GM04504 (cell line): ENCODE data around the gene FOXO3.

Experiments used
- DNase-seq: peaks from one replicate; pipeline ENCODE4 v3.0.0-alpha.2; 2012; ENCODE audit warnings: low read depth

FOXO3 gene

DNA sequence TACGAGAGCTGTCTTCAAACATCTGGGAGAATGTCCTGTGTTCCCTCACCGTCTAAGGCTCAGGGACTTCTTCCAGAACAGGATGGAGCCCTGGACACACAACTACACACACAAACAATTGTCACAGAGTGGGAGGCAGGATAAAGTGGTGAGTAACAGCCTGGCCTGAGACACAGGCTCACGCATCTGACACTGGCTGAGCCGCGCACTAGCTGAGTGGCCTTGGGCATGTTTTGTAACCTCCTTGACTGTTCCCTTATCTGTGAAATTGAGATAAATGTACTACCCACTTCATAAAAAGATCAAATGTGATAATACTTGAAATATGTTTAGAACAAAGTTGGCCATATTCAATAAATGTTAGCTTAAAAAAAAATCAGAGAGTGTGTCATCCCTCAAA lies 155.1 kb downstream of the FOXO3 start:
- no peak for DNase-seq

DNA sequence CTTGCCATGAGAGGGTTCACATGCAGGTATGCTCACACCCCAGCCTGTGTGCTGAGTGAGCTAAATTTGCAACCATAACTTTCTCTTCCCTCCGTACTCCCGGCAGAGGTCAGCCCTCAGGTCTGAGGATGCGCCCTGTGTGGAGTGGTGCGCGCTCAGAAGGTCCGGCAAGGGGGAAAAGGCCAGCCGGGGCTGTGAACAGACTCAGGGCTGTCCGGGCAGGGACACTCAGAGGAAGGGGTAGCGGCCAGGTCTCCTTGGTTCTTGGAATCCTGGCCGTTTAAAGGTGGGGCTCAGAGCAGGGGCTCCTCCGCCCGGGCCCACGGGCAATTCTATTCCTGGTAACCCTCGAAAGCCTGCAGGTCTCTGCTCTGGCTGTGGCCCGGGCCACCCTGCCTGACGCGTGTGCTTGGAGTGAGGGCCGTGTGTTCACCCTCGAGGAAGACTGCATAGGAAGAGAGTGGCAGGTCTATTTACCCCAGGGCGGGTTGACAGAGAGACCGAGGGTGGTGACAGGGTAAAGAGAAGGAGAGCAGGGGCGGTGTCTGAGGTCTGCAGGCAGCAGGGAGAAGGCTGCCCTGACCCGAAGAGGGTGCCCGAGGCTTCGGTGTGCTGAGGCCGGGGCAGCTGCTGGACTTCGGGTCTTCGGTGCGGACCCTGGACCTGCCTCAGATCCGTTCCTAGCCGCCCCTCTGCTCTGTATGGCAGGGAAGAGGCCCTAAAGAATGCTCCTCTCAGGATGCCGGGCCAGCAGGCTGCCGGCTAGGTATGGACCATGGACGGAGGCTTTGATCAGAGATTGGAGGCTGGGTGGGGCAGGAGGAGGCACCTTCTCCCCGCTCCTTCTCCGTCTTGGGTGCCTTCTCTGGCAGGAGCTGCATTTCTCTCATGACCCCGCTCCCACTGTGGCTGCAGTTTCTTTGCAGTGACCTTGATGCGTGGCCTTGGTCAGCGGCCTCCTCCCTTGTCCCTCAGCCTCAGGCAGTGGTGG lies 156.4 kb downstream of the FOXO3 start:
- no peak for DNase-seq

DNA sequence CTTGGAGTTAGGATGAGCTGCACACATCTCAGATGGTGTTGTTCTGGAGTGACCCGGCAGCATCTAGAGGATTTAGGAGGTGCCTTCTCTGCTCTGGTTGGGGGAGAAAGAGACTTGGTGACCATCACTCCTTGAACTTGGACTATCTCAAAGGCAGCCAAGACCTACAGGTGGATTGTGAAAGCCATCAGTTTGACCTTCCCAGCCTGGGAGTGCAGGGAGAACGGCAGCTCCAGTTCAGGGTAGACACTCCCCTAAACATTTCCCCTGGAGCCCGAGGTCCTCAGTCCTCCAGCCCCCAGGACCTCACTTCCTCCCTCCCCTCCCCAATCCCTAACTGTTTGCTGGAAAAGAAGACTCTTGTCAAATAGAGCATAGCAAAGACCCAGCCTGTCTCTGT lies 158.8 kb downstream of the FOXO3 start:
- DNase-seq = no peak

DNA sequence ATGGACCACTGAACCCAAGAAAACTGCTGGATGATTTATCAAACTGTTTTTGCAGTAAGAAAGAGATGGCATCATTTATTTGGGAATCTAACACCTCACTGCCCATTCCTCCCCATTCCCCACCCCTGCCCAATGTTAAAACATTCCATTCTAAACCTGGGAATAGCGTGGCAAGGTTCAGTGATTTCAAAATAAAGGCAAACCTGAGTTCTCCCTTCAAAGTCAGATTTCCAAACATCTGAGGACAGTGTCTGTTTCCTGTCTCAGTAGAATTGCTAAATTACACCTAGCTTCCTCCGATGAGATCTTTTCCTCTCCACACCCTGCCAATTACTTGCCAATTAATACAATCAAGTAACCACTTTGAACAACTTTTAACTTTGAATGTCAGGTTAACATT lies 160.1 kb downstream of the FOXO3 start:
- DNase-seq = no peak

DNA sequence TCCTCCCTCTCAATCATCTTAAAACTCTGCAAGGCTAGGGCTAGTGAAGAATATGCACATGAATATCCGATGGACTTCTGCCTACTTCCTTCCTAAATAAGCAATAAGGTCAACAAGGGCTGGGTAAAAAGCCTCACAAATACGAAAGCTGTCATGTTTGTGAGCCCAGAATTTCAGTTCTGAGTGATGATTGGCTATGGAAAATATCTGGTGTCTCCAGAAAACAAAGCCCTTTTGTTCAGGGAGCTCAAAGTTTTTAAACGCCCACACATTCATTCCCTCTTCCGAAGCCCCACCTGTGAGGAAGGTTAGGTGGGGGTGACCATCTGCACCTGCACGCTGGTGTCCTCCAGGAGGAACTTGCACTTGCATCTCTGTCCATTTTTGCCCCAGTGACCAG lies 160.6 kb downstream of the FOXO3 start:
- DNase-seq = no peak

DNA sequence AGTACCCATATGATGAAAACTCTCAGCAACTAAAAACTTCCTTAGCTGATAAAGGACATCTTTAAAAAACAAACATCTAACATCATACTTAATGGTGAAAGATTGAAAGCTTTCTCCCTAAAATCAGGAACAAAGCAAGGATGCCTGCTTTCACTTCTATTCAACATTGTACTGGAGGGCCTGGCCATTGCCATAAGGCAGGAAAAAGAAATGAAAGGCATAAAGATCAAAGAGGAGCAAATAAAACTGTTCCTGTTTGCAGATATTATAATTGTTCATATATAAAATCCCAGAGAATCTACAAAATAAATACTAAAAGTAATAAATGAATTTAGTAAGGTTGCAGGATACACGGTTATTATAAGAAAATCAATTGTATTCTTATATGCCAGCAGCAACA lies 162.9 kb downstream of the FOXO3 start:
- no peak for DNase-seq

DNA sequence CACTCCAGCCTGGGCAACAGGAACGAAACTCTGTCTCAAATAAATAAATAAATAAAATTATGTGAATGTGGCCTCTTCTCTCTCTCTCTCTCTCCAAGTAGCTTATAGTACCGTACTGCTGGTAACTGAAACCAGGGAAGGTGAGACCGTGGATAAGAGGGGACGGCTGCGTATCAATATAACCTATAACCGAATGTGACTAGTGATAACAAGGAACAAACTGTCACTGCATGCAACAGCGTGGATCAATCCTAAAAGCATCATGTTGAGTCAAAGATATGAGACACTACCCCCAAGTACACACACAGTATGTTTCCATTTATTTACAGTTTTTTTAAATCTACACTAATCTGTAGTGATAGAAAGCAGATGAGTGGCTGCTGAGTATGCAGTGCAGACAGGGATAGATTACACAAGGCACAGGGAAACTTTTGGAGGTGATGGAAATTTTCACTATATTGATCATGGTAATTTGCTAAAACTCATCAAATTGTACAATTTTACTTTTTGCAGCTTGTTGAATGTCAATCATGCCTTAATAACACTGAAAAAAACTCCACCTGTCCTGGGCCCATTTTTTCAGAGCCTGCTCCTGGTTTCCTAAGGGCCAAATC lies 166.1 kb downstream of the FOXO3 start:
- DNase-seq = no peak

DNA sequence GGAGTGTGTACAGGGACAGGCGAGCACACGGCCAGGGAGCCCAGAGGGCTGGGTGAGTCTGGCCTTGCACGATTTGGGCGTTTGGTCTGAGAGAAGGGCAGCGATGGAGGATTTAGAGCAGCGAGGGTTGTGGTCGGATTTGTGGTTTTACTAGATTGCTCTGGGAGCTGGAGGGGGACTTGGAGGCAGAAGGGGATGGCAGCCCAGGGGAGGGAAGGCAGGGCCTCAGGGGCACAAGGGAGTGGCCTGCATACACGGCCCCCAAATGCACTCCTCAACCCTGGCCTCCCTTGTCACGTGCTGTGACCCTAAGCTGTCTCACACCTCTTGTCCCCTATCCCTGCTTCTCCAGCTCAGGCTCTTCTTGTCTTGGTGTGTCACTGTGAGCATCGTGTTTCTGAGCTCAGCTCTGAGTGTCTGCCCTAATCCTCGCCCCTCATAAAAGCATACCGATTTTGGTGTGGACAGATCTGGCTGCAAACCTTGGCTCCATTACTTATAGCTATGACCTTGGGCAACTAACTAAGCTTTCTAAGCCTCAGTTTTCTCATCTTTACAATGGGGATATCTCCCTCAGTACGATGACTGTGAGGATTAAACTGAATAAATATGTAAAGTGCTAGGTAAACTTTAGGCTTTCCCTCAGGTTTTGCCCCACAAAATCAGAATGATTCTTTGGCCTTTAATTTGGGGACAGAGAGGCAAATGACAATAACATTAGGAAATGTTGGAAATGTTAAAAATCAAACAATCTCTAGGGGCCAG lies 167.4 kb downstream of the FOXO3 start:
- DNase-seq = no peak

DNA sequence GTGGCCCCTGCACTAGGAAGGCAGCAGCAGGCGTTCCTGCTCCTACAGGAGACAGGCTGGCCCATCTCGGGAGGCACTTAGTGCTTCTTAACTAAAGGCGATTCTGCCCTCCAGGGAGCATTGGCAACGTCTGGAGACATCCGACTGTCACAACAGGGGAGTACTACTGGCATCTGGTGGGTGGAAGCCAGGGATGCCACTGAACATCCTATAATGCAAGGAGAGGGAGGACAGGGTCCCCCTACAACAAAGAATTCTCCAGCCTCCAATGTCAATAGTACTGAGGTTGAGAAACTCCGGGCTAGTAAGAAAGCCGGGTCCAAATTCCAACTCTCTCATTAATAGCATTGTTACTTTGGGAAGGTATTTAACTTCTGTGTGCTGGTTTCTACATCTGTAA lies 168.1 kb downstream of the FOXO3 start:
- no peak for DNase-seq

DNA sequence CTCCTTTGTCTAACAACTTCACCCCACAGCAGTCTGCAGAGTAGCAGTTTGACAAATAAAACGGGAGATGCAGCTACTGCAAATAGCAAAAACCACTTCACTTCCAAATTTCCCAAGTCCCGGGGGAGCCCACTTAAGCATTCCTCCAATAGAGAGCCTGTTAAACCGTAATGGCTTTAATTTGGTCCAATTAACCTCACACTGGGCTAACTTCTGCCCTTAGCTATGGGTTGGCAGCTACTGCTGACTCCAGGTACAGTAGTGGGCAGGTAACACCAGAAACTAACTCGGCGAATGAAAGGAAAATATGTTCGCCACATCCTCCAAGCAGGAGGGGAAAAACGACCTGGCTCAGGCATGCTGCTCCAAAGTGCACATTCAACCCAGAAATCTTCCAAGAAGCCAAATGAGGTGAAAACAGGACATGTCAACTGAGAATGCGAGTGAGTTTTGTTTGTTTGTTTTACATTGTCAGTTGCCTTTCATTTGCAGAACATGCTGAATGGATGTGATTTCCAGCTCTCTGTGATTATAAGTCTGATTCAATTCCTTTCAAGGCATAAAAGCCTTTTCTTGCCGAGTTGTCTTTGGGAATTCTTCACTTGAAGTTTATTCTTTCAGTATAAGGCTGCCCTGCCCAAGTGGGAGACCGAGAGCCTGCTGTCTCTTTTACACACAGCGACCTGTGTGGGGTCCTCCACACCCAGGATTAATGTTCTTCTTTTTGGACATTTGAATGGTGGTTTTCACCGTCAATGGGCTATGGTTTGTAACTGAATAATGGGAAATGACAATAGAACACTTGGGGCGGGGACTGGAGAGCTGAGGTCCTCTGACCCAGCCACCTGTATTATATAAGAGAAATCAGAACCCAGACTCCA lies 170.2 kb downstream of the FOXO3 start:
- no peak for DNase-seq

DNA sequence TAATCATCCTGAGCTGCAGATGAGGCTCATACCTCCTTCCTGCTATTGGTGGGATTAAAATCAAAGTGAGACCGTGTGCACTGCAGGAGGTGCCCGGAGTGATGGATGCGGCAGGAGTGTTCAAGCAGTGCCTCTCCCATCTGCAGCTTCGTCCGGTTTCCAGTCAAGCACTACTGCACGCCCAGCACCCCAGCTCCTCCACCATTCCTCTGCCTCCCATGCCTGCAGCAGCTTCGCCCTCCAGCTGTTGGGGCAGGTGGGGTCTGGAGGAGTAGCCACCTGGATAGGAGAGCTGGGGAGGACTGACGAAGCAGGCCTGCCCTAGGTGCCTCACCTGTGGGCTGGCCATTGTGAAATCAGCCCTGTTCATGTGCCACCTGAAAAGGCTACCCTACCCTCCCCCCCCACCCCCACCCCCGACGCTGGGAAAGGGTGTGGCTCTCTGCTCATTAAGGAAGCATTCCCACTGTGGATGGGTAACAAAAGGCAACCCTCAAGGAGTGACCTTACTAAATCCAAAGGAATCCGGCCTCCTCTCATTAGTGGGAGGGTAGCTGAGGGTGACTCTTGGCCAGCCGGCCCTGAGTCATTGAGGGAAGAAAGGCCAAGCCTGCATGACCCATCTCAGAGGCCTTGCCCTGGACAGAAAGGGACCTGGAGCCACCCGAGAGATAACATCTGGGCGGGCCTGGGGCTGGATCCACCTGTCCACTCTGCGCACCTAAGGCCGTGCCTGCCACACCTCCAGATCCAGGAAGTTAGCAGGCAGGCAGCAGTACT lies 171.6 kb downstream of the FOXO3 start:
- DNase-seq = no peak

DNA sequence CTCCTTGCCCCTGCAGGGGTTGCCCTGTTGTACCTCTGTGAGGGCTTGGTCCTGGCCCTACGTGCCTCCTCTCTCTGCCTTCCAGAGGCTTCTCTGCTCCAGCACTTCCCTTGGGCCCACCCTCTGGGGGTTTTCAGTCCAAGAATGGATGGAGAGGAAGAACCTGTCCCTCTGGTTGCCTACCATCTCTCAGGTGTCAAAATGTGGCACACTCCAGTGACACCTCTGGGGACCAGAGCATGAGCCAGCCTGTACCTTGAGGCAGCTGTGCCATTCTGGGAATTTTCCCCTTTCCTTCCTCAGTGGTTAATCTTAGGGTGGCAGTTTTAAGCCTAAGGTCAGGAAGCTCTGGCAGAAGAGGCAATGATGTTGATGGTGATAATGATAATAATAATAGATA lies 172.3 kb downstream of the FOXO3 start:
- no peak for DNase-seq

DNA sequence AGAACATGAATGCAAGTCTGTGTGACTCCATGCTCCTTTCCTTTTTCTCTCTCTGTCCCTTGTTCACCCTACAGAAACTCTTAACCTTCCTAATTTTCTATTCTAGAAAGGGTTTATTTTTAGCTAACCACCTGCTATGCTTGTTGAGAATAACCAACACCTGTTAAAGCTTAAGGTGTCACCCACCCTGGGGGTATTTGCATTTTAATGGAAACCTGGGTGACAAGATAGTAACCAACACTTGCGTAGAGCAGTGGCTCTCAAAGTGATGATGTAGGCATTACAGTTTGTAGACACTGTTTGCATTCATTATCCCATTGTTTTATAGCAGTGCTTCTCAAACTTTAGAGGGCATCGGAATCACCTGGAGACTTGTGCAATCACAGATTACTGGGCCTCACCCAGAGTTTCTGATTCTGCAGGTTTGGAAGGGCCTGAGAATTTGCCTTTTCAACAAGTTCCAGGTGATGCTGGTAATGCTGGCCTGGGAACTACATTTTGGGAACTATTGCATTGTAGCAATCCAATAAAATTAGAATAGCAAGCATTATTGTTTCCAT lies 173.1 kb downstream of the FOXO3 start:
- DNase-seq = no peak
